ENCODE results near the gene LRRC17. TPM values are rescaled to one million over a fixed set of nuclear protein-coding genes. Genes with fewer than 3 reads are reported as not detected.
"Not testable (repeated sequence)": the region's sequence is repeated elsewhere in the genome, so short reads cannot be mapped to it uniquely, and the experiment has no call there.

LRRC17 gene
- total RNA-seq, 2 donors from 2014 or later, result 1.0 to 9.8 TPM

DNA sequence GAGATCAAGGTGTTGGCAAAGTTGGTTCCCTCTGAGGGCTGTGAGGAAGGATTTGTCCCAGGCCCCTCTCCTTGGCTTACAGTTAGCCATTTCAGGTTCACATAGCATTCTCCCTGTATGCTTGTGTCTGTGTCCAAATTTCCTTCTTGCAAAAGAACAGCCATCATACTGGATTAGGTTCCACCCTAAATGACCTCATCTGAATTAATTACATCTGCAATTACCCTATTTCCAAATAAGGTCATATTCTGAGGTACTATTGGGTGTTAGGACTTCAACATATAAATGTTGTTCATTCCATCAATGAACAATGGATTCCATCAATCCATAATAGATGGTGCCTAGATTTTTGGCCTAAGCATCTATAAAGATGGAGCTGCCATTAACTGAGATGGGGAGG, 16.2 kb upstream of the LRRC17 start:
- Histone ChIP-seq H3K27me3 (replicated peaks; ENCODE audit: insufficient read depth) (no peaks in the 10 kb centered on the region), H3K36me3 (no peaks in the 10 kb centered on the region), H3K27ac (no peak overlapping the region), H3K4me1 (replicated peaks) (no peaks in the 10 kb centered on the region), H3K4me3 (no peak overlapping the region), H3K9me3 (no peaks in the 10 kb centered on the region)
- intact Hi-C loops (cut with DNase I), result no loop called here
- no peak for TF ChIP-seq POLR2A (IDR thresholded peaks at IDR 0.05)
- TF ChIP-seq, protein P1, sequence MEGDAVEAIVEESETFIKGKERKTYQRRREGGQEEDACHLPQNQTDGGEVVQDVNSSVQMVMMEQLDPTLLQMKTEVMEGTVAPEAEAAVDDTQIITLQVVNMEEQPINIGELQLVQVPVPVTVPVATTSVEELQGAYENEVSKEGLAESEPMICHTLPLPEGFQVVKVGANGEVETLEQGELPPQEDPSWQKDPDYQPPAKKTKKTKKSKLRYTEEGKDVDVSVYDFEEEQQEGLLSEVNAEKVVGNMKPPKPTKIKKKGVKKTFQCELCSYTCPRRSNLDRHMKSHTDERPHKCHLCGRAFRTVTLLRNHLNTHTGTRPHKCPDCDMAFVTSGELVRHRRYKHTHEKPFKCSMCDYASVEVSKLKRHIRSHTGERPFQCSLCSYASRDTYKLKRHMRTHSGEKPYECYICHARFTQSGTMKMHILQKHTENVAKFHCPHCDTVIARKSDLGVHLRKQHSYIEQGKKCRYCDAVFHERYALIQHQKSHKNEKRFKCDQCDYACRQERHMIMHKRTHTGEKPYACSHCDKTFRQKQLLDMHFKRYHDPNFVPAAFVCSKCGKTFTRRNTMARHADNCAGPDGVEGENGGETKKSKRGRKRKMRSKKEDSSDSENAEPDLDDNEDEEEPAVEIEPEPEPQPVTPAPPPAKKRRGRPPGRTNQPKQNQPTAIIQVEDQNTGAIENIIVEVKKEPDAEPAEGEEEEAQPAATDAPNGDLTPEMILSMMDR (IDR thresholded peaks at IDR 0.05), result no peak
- TF ChIP-seq POLR2AphosphoS5 (IDR thresholded peaks at IDR 0.05), result no peak
- DNase-seq (ENCODE audit: low spot score), result no peak

DNA sequence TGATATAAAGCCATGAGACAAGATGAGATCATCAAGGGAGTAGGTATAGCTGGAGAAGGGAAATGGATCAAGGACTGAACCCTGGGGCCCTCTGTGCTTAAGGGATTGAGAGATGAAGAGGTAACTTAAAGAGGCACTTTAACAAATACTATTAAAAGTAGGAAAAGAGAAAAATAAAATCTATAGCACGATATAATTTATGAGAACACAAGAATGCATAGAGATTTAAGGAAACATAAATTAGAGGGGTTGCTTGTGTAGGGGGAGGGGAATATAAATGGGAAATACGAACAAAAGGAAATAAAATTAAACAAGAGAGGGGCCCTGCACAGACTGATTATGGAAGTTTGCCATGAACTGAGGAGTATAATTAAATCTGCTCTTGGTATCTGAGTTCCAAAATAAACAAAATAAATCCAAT, 15.6 kb upstream of the LRRC17 start:
- WGBS, result 7% methylated on average over 2 of the region's 2 CpGs
- H3K9me3 ChIP-seq, result no peaks in the 10 kb centered on the region
- no peak for DNase-seq (ENCODE audit: low spot score)
- no peaks in the 10 kb centered on the region for H3K27me3 ChIP-seq (replicated peaks; ENCODE audit: insufficient read depth)
- no peak overlapping the region for H3K27ac ChIP-seq
- H3K36me3 ChIP-seq, result no peaks in the 10 kb centered on the region
- intact Hi-C loops (cut with DNase I), result no loop called here
- TF ChIP-seq, protein P1 (IDR thresholded peaks at IDR 0.05), result no peak
- no peaks in the 10 kb centered on the region for H3K4me1 ChIP-seq (replicated peaks)
- H3K4me3 ChIP-seq, result no peak overlapping the region

DNA sequence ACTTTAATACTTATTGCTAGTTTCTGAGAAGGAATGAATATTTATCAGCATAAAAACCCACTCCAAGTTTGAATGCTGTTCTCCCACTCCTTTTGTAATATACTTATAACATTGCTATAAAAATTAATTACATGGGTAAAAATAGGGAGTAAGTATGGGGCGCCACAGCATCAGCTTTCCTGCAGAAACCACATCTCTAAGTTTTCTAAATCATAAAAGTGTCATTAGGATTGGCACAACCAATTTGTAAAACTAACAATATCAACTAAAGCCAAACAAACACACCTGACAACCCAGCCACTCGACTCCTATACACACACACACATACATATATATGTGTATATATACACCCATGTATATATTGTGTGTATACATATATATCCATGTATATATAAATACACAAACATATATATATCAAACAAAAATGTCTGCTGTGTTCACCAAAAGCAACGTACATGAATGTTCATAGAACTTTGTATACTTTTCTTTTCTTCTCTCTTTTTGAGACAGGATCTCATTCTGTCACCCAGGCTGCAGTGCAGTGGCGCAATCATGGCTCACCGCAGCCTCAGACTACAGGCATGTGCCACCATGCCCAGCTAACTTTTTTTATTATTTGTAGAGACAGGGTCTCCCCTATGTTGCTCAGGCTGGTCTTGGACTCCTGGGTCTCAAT, 14.8 kb upstream of the LRRC17 start:
- TF ChIP-seq, protein P1 (IDR thresholded peaks at IDR 0.05), result no peak
- TF ChIP-seq POLR2AphosphoS5 (IDR thresholded peaks at IDR 0.05) (no peak), POLR2A (IDR thresholded peaks at IDR 0.05) (no peak)
- 59% methylated on average over 5 of the region's 5 CpGs for WGBS
- Histone ChIP-seq H3K27me3 (replicated peaks; ENCODE audit: insufficient read depth) (no peaks in the 10 kb centered on the region), H3K4me1 (replicated peaks) (no peaks in the 10 kb centered on the region), H3K9me3 (no peaks in the 10 kb centered on the region), H3K4me3 (no peak overlapping the region), H3K27ac (no peak overlapping the region), H3K36me3 (no peaks in the 10 kb centered on the region)
- no peak for DNase-seq (ENCODE audit: low spot score)
- intact Hi-C loops (cut with DNase I), result no loop called here

DNA sequence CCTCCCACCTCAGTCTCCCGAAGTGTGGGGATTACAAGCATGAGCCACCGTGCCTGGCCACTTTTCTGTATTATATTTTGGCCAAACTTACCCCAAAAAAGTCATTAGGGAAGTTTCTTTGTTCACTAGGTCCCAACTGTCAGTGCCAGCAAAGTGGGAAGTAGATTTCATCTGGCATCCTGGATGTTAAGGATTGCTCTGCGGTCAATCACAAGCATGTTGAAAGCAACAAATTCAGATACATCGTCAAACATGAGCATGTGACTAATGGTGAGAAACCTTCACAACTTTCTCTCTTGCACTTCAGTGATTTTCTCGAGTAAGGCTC, 14.3 kb upstream of the LRRC17 start:
- no peaks in the 10 kb centered on the region for H3K4me1 ChIP-seq (replicated peaks)
- intact Hi-C loops (cut with DNase I), result no loop called here
- H3K9me3 ChIP-seq, result no peaks in the 10 kb centered on the region
- no peak for DNase-seq (ENCODE audit: low spot score)
- H3K27ac ChIP-seq, result no peak overlapping the region
- no peak overlapping the region for H3K4me3 ChIP-seq
- H3K27me3 ChIP-seq (replicated peaks; ENCODE audit: insufficient read depth), result no peaks in the 10 kb centered on the region
- 81% methylated on average over 5 of the region's 5 CpGs for WGBS
- TF ChIP-seq, protein P1 (IDR thresholded peaks at IDR 0.05), result no peak
- no peak for TF ChIP-seq POLR2AphosphoS5 (IDR thresholded peaks at IDR 0.05)
- TF ChIP-seq POLR2A (IDR thresholded peaks at IDR 0.05), result no peak
- no peaks in the 10 kb centered on the region for H3K36me3 ChIP-seq

DNA sequence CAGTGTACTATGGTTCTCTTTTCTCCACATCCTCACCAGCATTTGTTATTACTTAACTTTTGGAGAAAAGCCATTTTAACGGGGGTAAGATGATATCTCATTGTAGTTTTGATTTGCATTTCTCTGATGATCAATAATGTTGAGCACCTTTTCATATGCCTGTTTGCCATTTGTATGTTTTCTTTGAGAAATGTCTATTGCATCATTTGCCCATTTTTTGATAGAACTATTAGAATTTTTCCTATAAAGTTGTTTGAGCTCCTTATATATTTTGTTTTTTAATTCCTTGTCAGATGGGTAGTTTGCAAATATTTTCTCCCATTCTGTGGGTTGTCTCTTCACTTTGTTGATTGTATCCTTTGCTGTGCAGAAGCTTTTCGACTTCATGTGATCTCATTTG, 10.7 kb upstream of the LRRC17 start:
- H3K4me3 ChIP-seq; DNase-seq (ENCODE audit: low spot score); H3K36me3 ChIP-seq; H3K9me3 ChIP-seq; H3K27me3 ChIP-seq (replicated peaks; ENCODE audit: insufficient read depth); H3K27ac ChIP-seq; H3K4me1 ChIP-seq (replicated peaks); intact Hi-C loops (cut with DNase I): not testable (repeated sequence)
- WGBS, result 87% methylated on average over 2 of the region's 2 CpGs

DNA sequence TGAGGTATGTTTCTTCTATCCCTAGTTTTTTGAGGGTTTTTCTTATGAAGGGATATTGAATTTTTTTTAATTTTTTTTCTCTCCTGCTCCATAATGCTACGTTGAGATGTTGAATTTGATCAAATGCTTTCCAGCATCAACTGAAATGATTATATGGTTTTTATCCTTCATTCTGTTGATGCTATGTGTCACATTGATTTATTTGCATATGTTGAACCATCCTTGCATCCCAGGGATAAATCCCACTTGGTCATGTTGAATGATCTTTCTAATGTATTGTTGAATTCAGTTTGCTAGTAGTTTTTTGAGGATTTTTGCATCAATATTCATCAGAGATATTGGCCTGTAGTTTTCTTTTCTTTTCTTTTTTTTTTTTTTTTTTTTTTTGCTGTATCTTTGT, 9.2 kb upstream of the LRRC17 start:
- intact Hi-C loops (cut with DNase I); H3K4me1 ChIP-seq (replicated peaks); H3K4me3 ChIP-seq; H3K27ac ChIP-seq; H3K36me3 ChIP-seq; DNase-seq (ENCODE audit: low spot score); H3K27me3 ChIP-seq (replicated peaks; ENCODE audit: insufficient read depth); H3K9me3 ChIP-seq: not testable (repeated sequence)
- WGBS, result 84% methylated on average over 1 of the region's 1 CpG

Data from prostate gland (tissue), 2 donors.